Neuronal stem cell (in vitro differentiated cells): Measurements from ENCODE around the gene WSB1.

Source experiments
- DNase-seq: peaks from one replicate; pipeline ENCODE4 v3.0.0-alpha.2; 2013; ENCODE audit warnings: low spot score
- H2AFZ ChIP-seq: one replicate; pipeline ENCODE4 v1.6.1; 2013; ENCODE audit warnings: mild to moderate bottlenecking, low read length, inconsistent platforms
- H2AK5ac ChIP-seq: 2 replicates; pipeline ENCODE4 v1.6.1; 2013; ENCODE audit warnings: low read depth, mild to moderate bottlenecking, inconsistent platforms, low read length, moderate library complexity, mixed read lengths
- H2BK120ac ChIP-seq: 2 replicates; pipeline ENCODE4 v1.6.1; 2013; ENCODE audit warnings: low read depth, mild to moderate bottlenecking, inconsistent platforms, low read length, moderate library complexity, mixed read lengths
- H2BK12ac ChIP-seq: one replicate; pipeline ENCODE4 v1.6.1; 2013; ENCODE audit warnings: low read length, inconsistent platforms
- H2BK15ac ChIP-seq: 2 replicates; pipeline ENCODE4 v1.6.1; 2013; ENCODE audit warnings: mild to moderate bottlenecking, low read length, inconsistent platforms, mixed read lengths
- H2BK5ac ChIP-seq: one replicate; pipeline ENCODE4 v1.6.1; 2013; ENCODE audit warnings: inconsistent platforms, mild to moderate bottlenecking, low read length, moderate library complexity
- H3K14ac ChIP-seq: one replicate; pipeline ENCODE4 v1.6.1; 2013; ENCODE audit warnings: low read length, inconsistent platforms
- H3K18ac ChIP-seq: 2 replicates; pipeline ENCODE4 v1.6.1; 2013; ENCODE audit warnings: low read length, inconsistent platforms
- H3K23ac ChIP-seq: 2 replicates; pipeline ENCODE4 v1.6.1; 2013; ENCODE audit warnings: low read depth, mild to moderate bottlenecking, mixed read lengths, low read length, inconsistent platforms; ENCODE audit not compliant: poor library complexity
- H3K27ac ChIP-seq: replicated peaks from 3 replicates; pipeline ENCODE4 v1.5.1; 2013; ENCODE audit warnings: low read length, inconsistent platforms
- H3K27me3 ChIP-seq, 3 experiments: 2 replicates each; pipeline ENCODE4 v1.6.1; 2013; ENCODE audit warnings: low read length in 3 of 3, mild to moderate bottlenecking in 2 of 3, inconsistent platforms in 1 of 3, low read depth in 1 of 3, mixed read lengths in 1 of 3, moderate library complexity in 1 of 3; ENCODE audit not compliant: control insufficient read depth in 3 of 3, insufficient read depth in 3 of 3
- H3K36me3 ChIP-seq, 2 donors: replicated peaks in 1 of 2; 2 replicates each; pipeline ENCODE4 v1.6.1; 2013; ENCODE audit warnings: low read length in 2 of 2; ENCODE audit not compliant: control insufficient read depth in 2 of 2, insufficient read depth in 2 of 2
- H3K4ac ChIP-seq: 2 replicates; pipeline ENCODE4 v1.6.1; 2013; ENCODE audit warnings: inconsistent platforms, mild to moderate bottlenecking, low read length, moderate library complexity
- H3K4me1 ChIP-seq, 2 donors: 1 replicate in 1 of 2; 2 replicates in 1 of 2; pipeline ENCODE4 v1.6.1; 2013; ENCODE audit warnings: low read length in 2 of 2, low read depth in 1 of 2; ENCODE audit not compliant: control insufficient read depth in 2 of 2, insufficient read depth in 1 of 2
- H3K4me2 ChIP-seq: one replicate; pipeline ENCODE4 v1.6.1; 2013; ENCODE audit warnings: mild to moderate bottlenecking, low read length, inconsistent platforms; ENCODE audit not compliant: insufficient read depth, poor library complexity, severe bottlenecking
- H3K4me3 ChIP-seq, 2 donors: 2 replicates each; pipeline ENCODE4 v1.5.1; 2013; ENCODE audit warnings: low read length in 2 of 2, mild to moderate bottlenecking in 2 of 2, inconsistent platforms in 1 of 2, moderate library complexity in 1 of 2
- H3K79me1 ChIP-seq: one replicate; pipeline ENCODE4 v1.6.1; 2013; ENCODE audit warnings: low read depth, mild to moderate bottlenecking, inconsistent platforms, low read length, moderate library complexity
- H3K9ac ChIP-seq: one replicate; pipeline ENCODE4 v1.6.1; 2013; ENCODE audit warnings: mild to moderate bottlenecking, low read depth, low read length, inconsistent platforms; ENCODE audit not compliant: poor library complexity
- H3K9me3 ChIP-seq, 2 donors: replicated peaks in 1 of 2; 2 replicates each; pipeline versions ENCODE3 to v1.6.1; 2013; ENCODE audit warnings: low read length in 2 of 2, mild to moderate bottlenecking in 2 of 2, inconsistent platforms in 1 of 2, low read depth in 1 of 2, mixed read lengths in 1 of 2, moderate library complexity in 1 of 2; ENCODE audit not compliant: control insufficient read depth in 2 of 2, insufficient read depth in 1 of 2
- H4K8ac ChIP-seq: one replicate; pipeline ENCODE4 v1.6.1; 2013; ENCODE audit warnings: low read depth, mild to moderate bottlenecking, inconsistent platforms, low read length, moderate library complexity
- H4K91ac ChIP-seq: one replicate; pipeline ENCODE4 v1.6.1; 2013; ENCODE audit warnings: low read length, low read depth, mild to moderate bottlenecking, inconsistent platforms; ENCODE audit not compliant: poor library complexity
- WGBS, 2 donors: extraction: QIAGEN DNeasy Blood & Tissue Kit; methylation state at CpG; one replicate each; pipeline ENCODE4 v1.1.7; 2013; ENCODE audit warnings: missing lambda C conversion rate in 2 of 2, mixed read lengths in 1 of 2; ENCODE audit not compliant: insufficient read length in 2 of 2, insufficient replicate concordance in 1 of 2; ENCODE audit errors: extremely low coverage in 2 of 2; 5-methylcytosine and 5-hydroxymethylcytosine counted together

Gene WSB1

DNA sequence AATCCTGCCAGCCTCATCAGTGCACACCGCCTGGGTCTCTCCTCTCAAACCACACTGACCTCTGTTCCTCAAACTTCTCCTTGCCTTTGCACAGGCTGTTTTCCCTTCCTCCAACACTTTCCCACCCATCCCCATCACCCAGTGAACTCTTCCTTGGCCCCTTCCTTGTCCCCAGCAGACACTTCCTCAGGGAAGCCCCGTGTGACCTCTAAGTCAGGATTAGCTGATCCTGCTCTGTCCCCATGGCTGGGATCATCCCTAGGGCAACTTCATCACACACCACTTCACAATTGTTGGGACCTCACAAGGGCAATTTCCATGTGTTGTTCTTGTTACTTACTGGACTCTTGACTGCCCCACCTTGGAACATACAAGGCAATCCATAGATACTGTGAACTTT lies 67.8 kb downstream of the WSB1 start:
- Histone ChIP-seq H3K4ac (no peak overlapping the region), H4K8ac (peak overlapping the region; percentile 29), H3K14ac (no peak overlapping the region), H4K91ac (no peak overlapping the region), H3K9ac (no peak overlapping the region), H3K23ac (no peak overlapping the region), H3K4me3 (no peak overlapping the region), H3K4me1 (peaks cover 0 to 2% of the 10 kb centered on the region in 2 donors), H2BK15ac (no peak overlapping the region), H3K27me3 (peaks cover 0 to 13% (median 0%) of the 10 kb centered on the region in 3 experiments), H2BK5ac (no peak overlapping the region), H2BK12ac (no peak overlapping the region), H3K4me2 (no peak overlapping the region), H3K27ac (no peak overlapping the region), H2BK120ac (no peak overlapping the region), H2AK5ac (peak overlapping the region; percentile 1), H3K36me3 (no peaks in the 10 kb centered on the region), H3K9me3 (no peaks in the 10 kb centered on the region), H3K18ac (peak overlapping the region; percentile 70), H2AFZ (no peak overlapping the region), H3K79me1 (no peaks in the 10 kb centered on the region)
- WGBS, 2 donors, result no CpG with 5 or more reads among the region's 2 CpGs
- no peak for DNase-seq

- no peak for DNase-seq
- H3K9me3 ChIP-seq, result no peaks in the 10 kb centered on the region
- H3K4me2 ChIP-seq, result no peak overlapping the region
- no peak overlapping the region for H2BK120ac ChIP-seq
- H3K23ac ChIP-seq, result no peak overlapping the region
- no peak overlapping the region for H3K14ac ChIP-seq
- no peaks in the 10 kb centered on the region for H3K36me3 ChIP-seq
- H3K9ac ChIP-seq, result no peak overlapping the region
- no peak overlapping the region for H3K4me3 ChIP-seq
- peaks cover 0 to 2% of the 10 kb centered on the region in 2 donors for H3K4me1 ChIP-seq
- peaks cover 0 to 13% (median 0%) of the 10 kb centered on the region in 3 experiments for H3K27me3 ChIP-seq
- no peak overlapping the region for H3K27ac ChIP-seq
- no peak overlapping the region for H3K4ac ChIP-seq
- H2BK15ac ChIP-seq, result no peak overlapping the region
- H4K8ac ChIP-seq, result no peak overlapping the region
- H2BK12ac ChIP-seq, result no peak overlapping the region
- no peaks in the 10 kb centered on the region for H3K79me1 ChIP-seq
- no peak overlapping the region for H3K18ac ChIP-seq
- H2BK5ac ChIP-seq, result no peak overlapping the region
- no peak overlapping the region for H2AK5ac ChIP-seq
- WGBS, 2 donors, result no CpG with 5 or more reads among the region's 6 CpGs
- H4K91ac ChIP-seq, result no peak overlapping the region
- no peak overlapping the region for H2AFZ ChIP-seq
These were observed 68.6 kb downstream of the WSB1 start for GRCh38 chr17:27362503-27362902.

DNA sequence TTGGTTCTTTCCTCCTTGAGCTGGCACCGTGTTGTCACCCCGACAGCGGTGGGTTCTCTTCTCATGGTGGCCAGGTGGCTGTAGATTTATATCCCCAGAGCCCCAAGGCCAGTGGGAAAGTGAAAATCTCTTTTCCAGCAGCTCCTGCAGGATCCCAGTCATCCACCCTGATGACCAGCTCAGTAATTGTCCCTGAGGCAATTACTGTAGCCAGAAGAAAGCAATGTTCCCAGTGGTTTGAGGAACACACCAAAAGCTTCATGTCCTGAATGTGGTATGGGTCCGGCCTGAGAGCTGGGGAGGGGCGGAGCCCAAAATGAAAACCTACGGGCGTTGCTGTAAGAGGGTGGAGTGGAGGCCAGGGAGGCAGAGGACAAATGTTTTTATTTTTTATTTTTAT lies 69.0 kb downstream of the WSB1 start:
- Histone ChIP-seq H3K14ac (no peak overlapping the region), H3K4me2 (no peak overlapping the region), H3K18ac (no peak overlapping the region), H3K36me3 (no peaks in the 10 kb centered on the region), H3K27ac (no peak overlapping the region), H2BK12ac (no peak overlapping the region), H3K9ac (no peak overlapping the region), H4K91ac (no peak overlapping the region), H3K4me1 (peaks cover 0 to 2% of the 10 kb centered on the region in 2 donors), H3K4ac (no peak overlapping the region), H2BK120ac (no peak overlapping the region), H4K8ac (no peak overlapping the region), H2AK5ac (no peak overlapping the region), H2BK5ac (no peak overlapping the region), H2AFZ (no peak overlapping the region), H3K23ac (no peak overlapping the region), H3K4me3 (no peak overlapping the region), H3K79me1 (no peaks in the 10 kb centered on the region), H3K9me3 (no peaks in the 10 kb centered on the region), H3K27me3 (peaks cover 0 to 13% (median 0%) of the 10 kb centered on the region in 3 experiments), H2BK15ac (no peak overlapping the region)
- no CpG with 5 or more reads among the region's 7 CpGs for WGBS, 2 donors
- DNase-seq, result no peak

GRCh38 chr17:27363326-27363725 lies 69.4 kb downstream of the WSB1 start:
- DNase-seq, result no peak
- no CpG with 5 or more reads among the region's 3 CpGs for WGBS, 2 donors

More at GRCh38 chr17:27363326-27363725, 69.4 kb downstream of the WSB1 start:
- H3K27me3 ChIP-seq, result peaks cover 0 to 13% (median 0%) of the 10 kb centered on the region in 3 experiments
- H3K4me1 ChIP-seq, result peaks cover 0 to 2% of the 10 kb centered on the region in 2 donors
- no peak overlapping the region for H3K14ac ChIP-seq
- H3K9me3 ChIP-seq, result no peaks in the 10 kb centered on the region
- H2BK120ac ChIP-seq, result no peak overlapping the region
- no peaks in the 10 kb centered on the region for H3K36me3 ChIP-seq
- no peaks in the 10 kb centered on the region for H3K79me1 ChIP-seq
- H3K4me2 ChIP-seq, result no peak overlapping the region
- H3K23ac ChIP-seq, result no peak overlapping the region
- no peak overlapping the region for H2BK12ac ChIP-seq
- H2AFZ ChIP-seq, result no peak overlapping the region
- H4K91ac ChIP-seq, result no peak overlapping the region
- H2AK5ac ChIP-seq, result no peak overlapping the region
- no peak overlapping the region for H4K8ac ChIP-seq
- H3K27ac ChIP-seq, result no peak overlapping the region
- no peak overlapping the region for H2BK15ac ChIP-seq
- no peak overlapping the region for H3K9ac ChIP-seq
- H3K4ac ChIP-seq, result no peak overlapping the region
- H3K4me3 ChIP-seq, result no peak overlapping the region
- H2BK5ac ChIP-seq, result no peak overlapping the region
- no peak overlapping the region for H3K18ac ChIP-seq
